Measurements from ENCODE around the gene OPCML.

DNA sequence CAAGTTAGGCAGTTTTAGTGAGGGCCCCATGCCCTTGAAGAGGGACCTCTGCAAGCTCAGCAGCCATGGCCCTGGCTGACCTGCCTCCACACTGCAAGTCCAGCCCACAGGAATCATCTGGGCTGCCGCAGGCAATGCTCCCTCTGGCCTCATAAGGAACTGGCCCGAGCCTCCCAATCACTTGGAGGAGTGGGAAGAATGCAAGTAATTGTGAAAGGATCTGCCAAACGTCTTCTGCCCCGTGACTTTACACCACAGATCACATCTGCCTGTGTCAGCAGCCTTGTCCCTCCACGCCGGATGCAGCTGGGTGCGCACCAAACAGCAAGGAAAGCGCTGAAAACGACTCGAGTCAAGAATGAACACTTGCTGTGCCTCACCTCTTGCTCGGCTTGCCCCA lies 23.8 kb downstream of the OPCML start:
- TF ChIP-seq POLR2AphosphoS5 (IDR thresholded peaks at IDR 0.05) (no peak), EZH2 (IDR thresholded peaks at IDR 0.05; ENCODE audit: borderline replicate concordance, insufficient read depth, low read length, poor library complexity, severe bottlenecking) (no peak), RAD21 (conservative IDR thresholded peaks at IDR 0.05) (no peak)
- TF ChIP-seq, protein P1, sequence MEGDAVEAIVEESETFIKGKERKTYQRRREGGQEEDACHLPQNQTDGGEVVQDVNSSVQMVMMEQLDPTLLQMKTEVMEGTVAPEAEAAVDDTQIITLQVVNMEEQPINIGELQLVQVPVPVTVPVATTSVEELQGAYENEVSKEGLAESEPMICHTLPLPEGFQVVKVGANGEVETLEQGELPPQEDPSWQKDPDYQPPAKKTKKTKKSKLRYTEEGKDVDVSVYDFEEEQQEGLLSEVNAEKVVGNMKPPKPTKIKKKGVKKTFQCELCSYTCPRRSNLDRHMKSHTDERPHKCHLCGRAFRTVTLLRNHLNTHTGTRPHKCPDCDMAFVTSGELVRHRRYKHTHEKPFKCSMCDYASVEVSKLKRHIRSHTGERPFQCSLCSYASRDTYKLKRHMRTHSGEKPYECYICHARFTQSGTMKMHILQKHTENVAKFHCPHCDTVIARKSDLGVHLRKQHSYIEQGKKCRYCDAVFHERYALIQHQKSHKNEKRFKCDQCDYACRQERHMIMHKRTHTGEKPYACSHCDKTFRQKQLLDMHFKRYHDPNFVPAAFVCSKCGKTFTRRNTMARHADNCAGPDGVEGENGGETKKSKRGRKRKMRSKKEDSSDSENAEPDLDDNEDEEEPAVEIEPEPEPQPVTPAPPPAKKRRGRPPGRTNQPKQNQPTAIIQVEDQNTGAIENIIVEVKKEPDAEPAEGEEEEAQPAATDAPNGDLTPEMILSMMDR (IDR thresholded peaks at IDR 0.05; ENCODE audit: poor library complexity, severe bottlenecking): no peak
